ENCODE results near the gene LEMD1.

- no peak for TF ChIP-seq CTCF (conservative IDR thresholded peaks at IDR 0.05)
- TF ChIP-seq EZH2 (IDR thresholded peaks at IDR 0.05; ENCODE audit: low read depth): no peak
These were observed 78.3 kb downstream of the LEMD1 start for GRCh38 chr1:205343431-205344065.

Data from PC-9 (cell line).